Renal cortex interstitium (tissue), 11 donors: Measurements from ENCODE around the gene NR1I2. TPM values are rescaled to one million over a fixed set of nuclear protein-coding genes. Genes with fewer than 3 reads are reported as not detected.

Source experiments
- DNase-seq, 11 donors: peaks; one replicate each; pipeline ENCODE4 v3.0.0-alpha.2; 2013; ENCODE audit warnings: low read depth in 9 of 11, low spot score in 4 of 11; ENCODE audit errors: extremely low read depth in 1 of 11
- polyA plus RNA-seq, 3 donors: library from polyadenylated mRNA; unstranded; fragments of 120-200 nt; gene quantifications; one replicate each; pipeline ENCODE4 v1.2.1, GENCODE V29; 2013; ENCODE audit not compliant: insufficient read length in 3 of 3

NR1I2 gene
- polyA plus RNA-seq, 3 donors: 0.66 to 1.1 (median 0.84) TPM

DNA sequence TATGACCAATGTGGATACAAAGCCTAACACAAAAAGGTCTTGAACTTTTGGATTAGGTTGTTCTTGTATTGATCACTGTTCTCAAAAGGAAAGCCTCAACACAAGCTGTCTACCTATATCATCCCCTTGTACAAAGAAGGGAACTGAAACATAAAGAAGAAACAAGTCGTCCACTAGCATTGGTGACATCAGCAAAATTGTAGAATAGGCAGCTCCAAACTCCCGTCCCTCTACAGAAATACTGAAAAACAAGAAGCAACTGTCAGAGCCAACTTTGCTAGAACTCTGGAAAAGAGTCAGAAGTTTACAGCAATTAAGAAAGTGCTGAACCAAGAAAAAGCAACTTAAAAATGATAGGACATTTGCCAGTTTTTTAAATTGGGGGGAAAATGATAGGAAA lies 7.5 kb upstream of the NR1I2 start:
- DNase-seq: no peak

DNA sequence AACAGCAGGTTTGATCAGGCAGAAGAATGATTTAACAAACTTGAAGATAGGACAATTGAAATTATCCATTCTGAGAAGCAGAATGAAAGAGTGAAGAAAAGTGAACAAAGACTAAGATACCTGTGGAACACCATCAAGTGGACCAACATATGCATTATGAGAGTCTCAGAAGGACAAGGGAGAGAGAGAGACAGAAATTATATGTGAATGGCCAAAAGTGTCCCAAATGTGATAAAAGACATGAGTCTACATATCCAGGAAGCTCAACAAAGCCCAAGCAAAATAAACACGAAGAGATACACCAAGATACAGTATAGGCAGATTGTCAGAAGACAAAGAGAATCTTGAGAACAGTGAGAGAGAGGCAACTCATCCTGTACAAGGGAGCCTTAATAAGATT lies 5.6 kb upstream of the NR1I2 start:
- no peak for DNase-seq

DNA sequence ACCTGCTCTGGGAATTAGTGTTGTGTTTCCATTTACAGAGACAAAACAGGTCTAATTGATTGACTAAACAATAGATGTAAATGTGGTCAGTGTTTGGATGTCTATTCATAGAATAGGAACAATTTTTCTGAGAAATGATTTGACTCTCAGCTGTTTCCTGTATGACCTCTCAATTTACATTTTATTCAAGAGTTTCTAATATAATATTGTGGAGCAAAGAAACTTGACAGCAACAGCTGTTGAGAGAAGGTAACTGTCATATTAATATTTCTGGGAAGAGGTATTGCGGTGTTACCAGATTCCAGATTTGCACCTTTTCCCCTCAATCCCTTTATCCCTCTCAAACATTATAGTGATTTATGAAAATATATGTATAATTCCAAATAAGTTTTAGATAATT lies 3.7 kb upstream of the NR1I2 start:
- DNase-seq: no peak

DNA sequence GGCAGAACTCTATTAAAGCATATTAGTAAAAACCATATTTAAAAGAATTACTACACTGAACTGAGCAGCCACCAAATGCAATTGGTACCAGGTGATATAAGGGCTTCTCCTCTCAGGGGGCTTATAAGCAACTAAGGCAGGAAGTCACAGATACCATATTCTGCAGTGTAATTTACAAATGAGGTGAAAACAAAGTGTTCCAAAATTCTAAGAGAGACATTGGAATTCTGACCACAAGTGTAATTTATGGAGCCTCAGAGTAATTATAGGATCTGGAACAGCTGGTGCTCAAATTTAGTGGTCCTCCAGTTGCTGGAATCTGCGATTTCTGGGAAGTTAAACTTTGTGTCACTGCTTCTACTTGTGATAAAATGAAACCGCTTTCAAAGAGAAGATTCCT lies 3.1 kb upstream of the NR1I2 start:
- DNase-seq: peak in 4 of 11 donors; percentile 8 to 13 (median 10)

DNA sequence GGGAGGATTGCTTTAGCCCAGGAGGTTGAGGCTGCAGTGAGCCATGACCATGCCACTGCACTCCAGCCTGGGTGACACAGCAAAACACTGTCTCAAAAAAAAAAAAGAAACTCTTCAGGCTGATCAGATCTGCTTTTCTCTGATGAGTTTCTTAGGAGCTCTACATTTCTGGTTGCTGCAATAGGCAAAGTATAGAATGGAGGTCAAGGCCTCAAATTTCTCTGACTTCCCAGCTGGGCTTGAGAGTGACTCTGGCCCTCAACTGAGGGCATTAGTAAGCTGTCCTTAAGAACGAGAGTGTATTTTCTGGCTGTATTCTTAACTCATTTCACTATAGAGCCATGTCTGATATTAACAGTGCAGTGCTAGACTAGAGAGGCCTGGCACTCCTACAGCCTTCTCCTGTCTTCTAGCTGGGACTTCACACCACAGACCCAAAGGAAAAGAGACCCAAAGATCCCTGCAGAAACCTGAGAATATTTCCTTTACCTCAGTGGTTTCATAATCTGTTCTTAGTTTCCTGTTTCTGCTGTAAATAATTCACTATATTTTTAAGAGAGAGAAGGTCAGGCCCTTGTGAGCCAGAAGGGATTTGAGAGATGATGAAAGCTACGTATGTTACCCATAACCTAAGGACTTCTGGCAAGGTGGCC lies 2.0 kb upstream of the NR1I2 start:
- DNase-seq: no peak

DNA sequence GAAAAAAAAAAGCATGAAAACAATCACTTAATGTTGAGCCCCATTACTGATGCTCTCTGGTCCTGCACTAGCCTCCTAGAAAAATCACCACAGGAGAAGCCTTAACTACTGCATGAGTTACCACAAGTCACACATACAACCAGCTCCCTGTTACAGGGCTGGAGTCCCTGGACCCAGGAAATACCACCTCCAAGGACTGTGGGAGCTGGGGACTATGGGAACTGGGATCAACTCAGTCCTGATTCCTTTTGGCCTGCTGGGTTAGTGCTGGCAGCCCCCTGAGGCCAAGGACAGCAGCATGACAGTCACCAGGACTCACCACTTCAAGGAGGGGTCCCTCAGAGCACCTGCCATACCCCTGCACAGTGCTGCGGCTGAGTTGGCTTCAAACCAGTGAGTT lies 559 bp downstream of the NR1I2 start:
- DNase-seq: no peak

DNA sequence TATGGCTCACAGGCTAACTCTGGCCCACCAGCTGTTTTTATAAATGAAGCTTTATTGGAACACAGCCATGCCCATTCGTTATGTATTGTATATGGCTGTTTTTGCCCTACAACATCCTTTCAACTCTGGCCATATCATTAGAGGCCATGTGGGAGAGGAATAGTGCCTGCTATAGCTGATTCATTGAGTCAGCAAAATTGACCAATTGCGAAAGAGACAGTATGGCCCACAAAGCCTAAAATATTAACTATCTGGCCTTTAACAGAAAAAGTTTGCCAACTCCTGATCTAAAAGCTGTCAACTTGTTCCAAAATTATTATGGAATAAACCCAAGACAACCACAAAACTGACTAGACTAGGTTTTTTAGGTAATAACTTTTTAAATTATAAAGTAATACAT lies 1.4 kb downstream of the NR1I2 start:
- DNase-seq: no peak

DNA sequence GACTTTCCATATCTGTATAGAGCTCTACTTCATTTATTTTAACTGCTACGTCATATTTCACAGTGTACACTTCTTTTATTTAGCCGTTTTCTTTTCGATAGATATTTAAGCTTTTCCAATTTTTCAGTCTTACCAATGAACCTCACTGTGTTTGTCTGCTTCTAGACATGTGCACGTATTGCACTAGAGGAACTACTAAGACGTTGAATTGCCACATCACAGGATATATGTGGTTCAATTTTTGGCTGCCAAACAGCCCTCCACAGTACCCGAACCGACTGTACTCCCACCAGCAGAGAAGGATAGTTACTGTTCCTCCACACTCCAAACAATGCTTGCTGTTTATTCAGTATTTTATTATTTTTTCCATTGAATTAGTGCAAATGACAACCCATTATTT lies 2.0 kb downstream of the NR1I2 start:
- DNase-seq: no peak

DNA sequence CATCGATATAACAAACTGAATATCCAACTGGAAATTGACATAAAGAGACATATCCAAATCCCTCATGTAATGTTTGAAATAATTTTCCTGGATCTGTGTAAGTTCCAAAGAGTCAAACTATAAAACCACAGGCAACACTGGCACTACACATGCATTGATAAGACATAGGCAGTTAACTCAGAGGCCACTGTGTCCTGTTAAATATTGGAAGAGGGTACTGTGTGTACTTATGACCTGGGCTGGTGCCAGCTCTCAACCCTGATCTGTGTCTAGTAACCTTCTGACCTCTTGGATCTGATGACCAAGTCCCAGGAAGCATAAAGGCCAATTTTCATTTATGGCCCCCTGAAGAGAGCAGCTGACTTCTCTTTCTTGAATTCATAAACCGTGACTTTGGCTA lies 4.5 kb downstream of the NR1I2 start:
- no peak for DNase-seq

DNA sequence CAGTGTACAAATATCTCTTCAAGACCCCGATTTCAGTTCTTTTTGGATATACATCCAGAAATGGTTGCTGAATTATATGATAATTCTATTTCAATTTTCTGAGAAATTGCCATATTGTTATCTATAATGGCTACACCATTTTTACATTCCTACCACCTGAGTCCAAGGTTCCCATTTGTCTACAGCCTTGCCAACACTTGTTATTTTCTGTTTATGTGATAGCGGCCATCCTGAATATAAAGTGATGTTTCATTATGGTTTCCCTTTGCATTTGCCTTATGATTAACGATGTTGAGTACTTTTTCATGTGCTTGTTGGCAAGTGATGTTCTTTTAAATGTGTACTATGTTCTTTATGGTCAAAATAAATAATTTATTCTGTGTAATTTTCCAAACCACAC lies 8.5 kb downstream of the NR1I2 start:
- no peak for DNase-seq

DNA sequence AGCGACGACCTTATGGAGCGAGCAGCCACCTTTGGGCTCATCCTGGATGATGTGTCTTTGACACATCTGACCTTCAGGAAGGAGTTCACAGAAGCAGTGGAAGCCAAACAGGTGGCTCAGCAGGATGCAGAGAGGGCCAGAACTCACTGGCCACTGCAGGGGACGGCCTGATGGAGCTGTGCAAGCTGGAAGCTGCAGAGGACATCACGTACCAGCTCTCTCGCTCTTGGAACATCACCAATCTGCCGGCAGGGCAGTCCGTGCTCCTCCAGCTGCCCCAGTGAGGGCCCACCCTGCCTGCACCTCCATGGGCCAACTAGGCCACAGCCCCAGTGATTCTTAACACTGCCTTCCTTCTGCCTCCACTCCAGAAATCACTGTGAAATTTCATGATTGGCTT lies 10.4 kb downstream of the NR1I2 start:
- no peak for DNase-seq

DNA sequence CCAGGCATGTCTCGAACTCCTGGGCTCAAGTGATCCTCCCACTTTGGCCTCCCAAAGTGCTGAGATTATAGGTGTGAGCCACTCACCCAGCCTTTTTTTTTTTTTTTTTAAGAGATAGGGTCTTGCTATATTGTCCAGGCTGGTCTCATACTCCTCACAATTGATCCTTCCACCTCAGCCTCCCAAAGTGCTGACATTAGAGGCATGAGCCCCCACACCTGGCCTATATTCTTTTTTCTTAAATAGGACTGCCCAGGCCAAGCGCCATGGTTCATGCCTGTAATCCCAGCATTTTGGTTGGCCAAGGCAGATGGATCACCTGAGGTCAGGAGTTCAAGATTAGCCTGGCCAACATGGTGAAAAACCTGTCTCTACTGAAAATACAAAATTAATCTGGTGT lies 12.5 kb downstream of the NR1I2 start:
- DNase-seq: no peak

DNA sequence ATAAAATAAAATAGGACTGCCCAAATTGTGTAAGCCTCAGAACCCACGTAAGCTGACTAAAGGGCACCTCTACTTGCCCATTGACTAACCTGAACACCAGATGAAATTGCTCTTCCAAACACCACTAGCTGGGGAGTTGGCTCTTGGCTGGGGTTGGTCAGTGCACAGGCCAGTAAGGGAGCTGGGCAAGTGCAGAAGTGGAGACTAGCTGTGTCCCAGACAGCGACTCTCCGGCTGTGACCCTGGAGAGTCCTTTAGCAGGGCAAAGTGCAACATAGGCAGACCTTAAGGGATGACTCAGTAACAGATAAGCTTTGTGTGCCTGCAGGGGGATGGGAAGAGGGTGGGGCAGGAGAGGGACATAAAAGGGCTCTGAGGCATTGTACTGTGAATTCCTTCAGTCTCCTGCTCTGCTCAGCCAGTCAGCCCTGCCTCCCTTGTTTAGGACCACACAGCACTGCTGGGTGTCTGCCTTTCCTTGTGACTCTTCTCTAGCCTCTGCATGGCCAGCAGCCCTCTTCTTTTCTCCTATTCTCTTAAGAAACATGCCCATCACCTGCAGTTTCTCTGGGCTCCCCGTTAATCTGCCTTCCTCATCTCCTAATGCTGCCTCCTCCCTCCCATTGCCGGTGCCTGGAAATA lies 13.2 kb downstream of the NR1I2 start:
- no peak for DNase-seq

DNA sequence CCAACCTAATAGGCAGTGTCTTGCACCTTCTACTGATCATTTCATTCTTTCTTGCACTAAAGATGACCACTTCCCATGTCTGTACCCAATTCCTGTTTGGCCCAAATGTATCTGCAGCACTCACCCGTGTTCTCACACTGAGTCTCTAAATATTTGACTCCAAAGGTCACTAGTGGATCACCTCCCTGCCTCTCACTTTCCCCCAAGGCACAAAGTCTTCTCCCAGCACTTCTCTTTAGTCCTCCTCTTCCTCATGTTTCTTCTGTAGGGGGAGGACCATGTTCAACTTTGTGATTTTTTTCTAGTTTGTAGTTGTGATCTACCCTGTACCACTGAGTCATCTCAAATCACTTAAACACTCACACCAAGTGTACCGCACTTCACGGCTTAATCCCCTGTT lies 13.9 kb downstream of the NR1I2 start:
- DNase-seq: no peak

DNA sequence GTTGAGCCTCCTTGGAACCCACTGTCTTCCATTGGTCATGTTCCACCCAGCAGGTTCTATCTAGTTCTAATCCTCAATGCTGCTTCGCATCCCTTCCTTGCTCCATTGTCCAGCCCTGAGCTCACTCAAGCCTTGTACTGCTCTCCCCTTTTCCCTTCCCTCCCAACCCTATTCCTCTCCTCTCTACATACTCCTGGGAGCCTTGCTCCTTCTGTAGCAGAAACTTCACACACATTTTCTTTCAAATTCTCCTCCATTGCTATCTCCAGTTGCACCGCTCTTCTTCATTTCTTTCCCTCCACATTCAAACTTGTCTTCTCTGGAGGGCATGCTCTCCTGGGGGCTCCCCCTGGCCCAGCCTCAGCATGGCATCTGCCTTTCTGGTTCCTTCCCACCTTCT lies 14.5 kb downstream of the NR1I2 start:
- DNase-seq: no peak

DNA sequence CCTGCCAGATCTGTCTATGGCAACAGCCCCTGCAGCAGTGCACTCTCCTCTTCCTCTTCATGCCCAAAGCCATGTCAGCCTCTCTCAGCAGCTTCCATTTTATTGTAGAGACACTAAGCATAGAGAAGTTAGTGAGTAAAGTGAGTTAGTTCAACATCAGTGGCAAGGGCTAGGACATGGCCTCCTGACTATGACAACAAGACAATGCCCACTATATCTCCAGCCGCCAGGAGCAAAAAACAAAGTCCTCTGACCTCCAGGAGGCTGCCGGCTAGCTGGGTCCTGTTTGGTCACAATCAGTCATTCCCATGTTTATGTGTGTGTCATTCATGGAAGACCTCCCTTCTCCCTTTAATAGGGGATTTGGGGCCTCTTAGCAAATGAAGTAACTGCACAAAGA lies 14.9 kb downstream of the NR1I2 start:
- no peak for DNase-seq

DNA sequence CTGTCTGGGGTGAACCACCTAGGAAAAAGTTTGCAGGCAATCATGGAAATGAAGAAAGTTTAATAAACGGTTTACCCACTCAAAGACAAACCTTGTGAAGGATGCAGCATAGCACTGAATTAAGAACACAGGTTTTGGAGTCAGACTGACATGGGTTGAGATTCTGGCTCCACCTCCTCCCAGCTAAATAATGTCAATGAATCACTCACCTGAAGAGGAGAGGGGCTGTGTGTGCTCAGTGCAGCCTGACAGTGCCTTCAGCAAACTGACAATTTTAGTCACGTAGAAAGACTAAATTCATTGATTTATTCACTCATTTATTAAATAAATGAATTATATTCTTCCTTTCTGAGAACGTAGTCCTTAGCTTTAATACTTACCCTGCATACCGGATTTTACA lies 18.9 kb downstream of the NR1I2 start:
- no peak for DNase-seq

DNA sequence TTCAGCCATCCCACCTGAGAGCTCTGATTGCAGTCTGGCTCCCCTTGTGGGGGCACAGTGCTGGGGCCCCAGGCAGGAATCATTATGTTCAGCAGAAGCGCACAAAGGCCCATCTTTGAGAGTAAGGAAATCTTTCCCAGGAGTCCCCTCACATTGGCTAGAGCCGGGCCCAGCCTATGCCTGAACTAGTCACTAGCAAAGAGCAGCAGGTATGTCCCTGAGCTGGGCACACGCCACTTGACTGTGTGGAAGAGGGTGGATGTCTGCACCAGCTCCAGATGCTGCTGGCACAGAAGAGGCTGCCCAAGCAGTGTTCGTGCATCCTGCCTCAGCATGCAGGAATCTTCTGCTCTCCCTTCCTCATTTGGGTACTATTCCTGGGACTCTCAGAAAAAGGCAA lies 26.3 kb downstream of the NR1I2 start:
- DNase-seq: no peak

DNA sequence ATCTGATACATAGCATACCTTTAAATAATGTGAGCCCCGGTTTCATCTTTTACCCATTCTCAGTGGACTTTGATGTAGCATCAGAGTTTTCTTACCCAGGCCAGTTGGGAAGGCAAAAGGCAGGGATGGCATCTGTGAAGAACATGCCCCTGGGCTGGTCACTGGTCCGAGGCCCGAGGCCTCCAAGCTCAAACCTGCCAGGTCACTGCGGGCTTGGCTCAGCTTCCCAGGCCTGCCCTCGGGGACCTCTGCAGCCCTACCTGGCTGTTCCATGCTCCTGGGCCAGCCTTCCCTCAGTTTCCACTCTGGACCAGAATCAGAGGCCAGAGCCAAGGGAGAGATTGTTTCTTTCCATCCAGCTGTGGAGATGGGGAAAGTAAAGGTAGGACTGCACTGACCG lies 26.9 kb downstream of the NR1I2 start:
- DNase-seq: no peak

DNA sequence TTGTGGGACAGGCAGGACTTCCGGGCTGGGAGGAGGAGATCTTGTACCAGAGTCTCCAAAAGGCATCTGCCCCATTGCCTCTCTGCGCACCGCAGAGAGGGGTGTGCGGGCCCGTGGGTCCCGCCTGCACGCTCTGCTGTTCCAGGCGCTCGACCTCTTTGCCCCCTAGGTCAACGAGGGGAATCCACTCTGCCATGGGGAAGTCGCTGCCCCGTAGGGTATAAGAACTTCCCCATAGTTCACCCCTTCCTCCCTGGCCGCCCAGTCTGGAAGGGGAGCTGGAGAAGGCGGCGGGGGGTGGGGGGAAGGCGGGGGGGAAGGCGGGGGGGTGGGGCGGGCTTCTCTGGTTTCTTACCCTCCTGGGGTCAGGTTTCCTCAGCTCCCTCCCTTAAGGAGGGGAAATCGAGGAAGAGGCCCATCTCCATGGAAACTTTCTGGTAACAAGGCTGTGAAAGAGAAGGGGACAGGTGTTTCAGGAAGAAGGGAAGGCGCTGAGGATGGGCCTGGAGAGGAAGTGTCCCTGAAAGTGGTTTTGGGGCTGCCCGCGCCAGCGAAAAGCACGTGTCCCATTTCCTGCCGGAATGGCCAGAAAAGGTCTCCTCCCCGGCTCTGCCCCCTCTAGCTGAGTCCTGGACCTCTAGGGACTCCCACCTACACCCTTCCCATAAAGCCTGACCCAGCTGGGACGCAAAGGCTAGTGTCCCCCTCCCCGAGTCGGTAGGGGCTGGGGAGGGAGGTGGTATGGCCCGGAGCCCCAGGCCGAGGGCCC lies 27.5 kb downstream of the NR1I2 start:
- DNase-seq: peak in 1 of 11 donors; percentile 5
